GM21526 (cell line): ENCODE data around the gene RB1.

Experiments
- ATAC-seq: cut with Tn5 transposase; IDR thresholded peaks from one replicate; pipeline ENCODE4 v1.9.1; 2021; ENCODE audit warnings: moderate library complexity; ENCODE audit not compliant: unreplicated experiment, low FRiP score

RB1 gene

GRCh38 chr13:48491423-48492095 is 188.0 kb downstream of the RB1 start:
- ATAC-seq, result no peak

- peak; percentile 42 for ATAC-seq
Observed at GRCh38 chr13:48492096-48492440, 188.5 kb downstream of the RB1 start.

- peak; percentile 73 for ATAC-seq
Observed at GRCh38 chr13:48492470-48493065, 189.0 kb downstream of the RB1 start.

GRCh38 chr13:48493066-48493765 is 189.7 kb downstream of the RB1 start:
- ATAC-seq, result no peak

- ATAC-seq, result no peak
Observed at GRCh38 chr13:48493851-48494250, 190.3 kb downstream of the RB1 start.

GRCh38 chr13:48494874-48495273 is 191.3 kb downstream of the RB1 start:
- no peak for ATAC-seq

- no peak for ATAC-seq
Observed at GRCh38 chr13:48496271-48497161, 193.0 kb downstream of the RB1 start.

GRCh38 chr13:48497669-48498068 is 194.1 kb downstream of the RB1 start:
- ATAC-seq, result no peak

- peak; percentile 36 for ATAC-seq
Observed at GRCh38 chr13:48500652-48501197, 197.2 kb downstream of the RB1 start.

GRCh38 chr13:48501705-48502104 is 198.2 kb downstream of the RB1 start:
- ATAC-seq, result no peak

GRCh38 chr13:48502601-48503319 is 199.2 kb downstream of the RB1 start:
- no peak for ATAC-seq

- no peak for ATAC-seq
Observed at GRCh38 chr13:48504606-48505005, 201.1 kb downstream of the RB1 start.

GRCh38 chr13:48505012-48505411 is 201.5 kb downstream of the RB1 start:
- no peak for ATAC-seq

- peak; percentile 67 for ATAC-seq
Observed at GRCh38 chr13:48505597-48506091, 202.1 kb downstream of the RB1 start.

- no peak for ATAC-seq
Observed at GRCh38 chr13:48506092-48506701, 202.6 kb downstream of the RB1 start.

- ATAC-seq, result no peak
Observed at GRCh38 chr13:48507021-48507420, 203.5 kb downstream of the RB1 start.

GRCh38 chr13:48508011-48508410 is 204.5 kb downstream of the RB1 start:
- ATAC-seq, result no peak

- no peak for ATAC-seq
Observed at GRCh38 chr13:48510698-48511097, 207.1 kb downstream of the RB1 start.

GRCh38 chr13:48511621-48512230 is 208.2 kb downstream of the RB1 start:
- no peak for ATAC-seq
